HG03432 (cell line): ENCODE results near the gene MEGF10.

Experiments
- ATAC-seq: cut with Tn5 transposase; IDR thresholded peaks from one replicate; pipeline ENCODE4 v1.9.1; 2021; ENCODE audit warnings: mild to moderate bottlenecking, moderate library complexity; ENCODE audit not compliant: unreplicated experiment

MEGF10 gene

DNA sequence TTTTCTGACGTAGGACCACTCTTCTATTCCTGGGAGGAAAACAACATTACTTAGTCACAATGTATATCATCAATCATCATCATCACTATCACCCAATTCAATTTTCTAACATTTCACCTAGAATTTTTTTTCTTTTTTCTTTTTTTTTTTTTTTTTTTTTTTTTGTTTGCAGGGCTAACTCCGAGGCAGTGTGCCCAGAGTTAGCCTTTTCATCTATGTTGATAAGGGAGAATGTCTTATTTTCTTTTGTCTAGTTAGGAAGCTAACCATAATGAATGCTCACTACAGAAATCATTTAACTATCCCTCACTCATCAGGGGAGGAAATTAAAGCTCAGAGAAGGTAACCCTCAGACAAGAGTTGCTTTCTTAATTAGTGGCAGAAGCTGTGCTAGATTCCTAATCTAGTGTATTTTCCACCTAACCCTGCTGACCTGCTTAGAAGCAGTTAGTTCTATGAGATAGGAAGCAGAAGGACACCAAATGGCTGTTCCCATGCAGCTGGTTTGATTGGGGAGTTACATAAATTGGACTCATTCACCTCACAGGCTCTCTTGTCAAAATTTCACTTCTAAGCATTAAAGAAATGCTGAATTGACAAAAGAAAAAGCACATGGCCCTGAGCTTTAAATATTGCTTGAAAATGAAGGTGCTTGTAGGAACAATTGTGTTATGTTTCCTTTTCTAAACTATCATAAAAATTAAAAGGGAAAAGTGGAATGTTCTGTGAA, 218.2 kb downstream of the MEGF10 start:
- ATAC-seq = no peak
